Trophoblast cell (in vitro differentiated cells and primary cell): ENCODE results near the gene MPZL1.

Experiments
- DNase-seq, 2 donors: peaks; one replicate each; pipeline ENCODE4 v3.0.0-alpha.2; 2016
- H2AFZ ChIP-seq: 2 replicates; pipeline ENCODE4 v1.6.1; 2013; ENCODE audit warnings: low read length, moderate library complexity, mild to moderate bottlenecking; ENCODE audit not compliant: insufficient read depth, poor library complexity
- H2AK5ac ChIP-seq: 2 replicates; pipeline ENCODE4 v1.6.1; 2013; ENCODE audit warnings: mild to moderate bottlenecking, low read length
- H2BK120ac ChIP-seq: 2 replicates; pipeline ENCODE4 v1.6.1; 2013; ENCODE audit warnings: low read length, mild to moderate bottlenecking, moderate library complexity; ENCODE audit not compliant: insufficient read depth, poor library complexity
- H2BK12ac ChIP-seq: 2 replicates; pipeline ENCODE4 v1.6.1; 2013; ENCODE audit warnings: mild to moderate bottlenecking, low read length, moderate library complexity
- H2BK5ac ChIP-seq: 2 replicates; pipeline ENCODE4 v1.6.1; 2013; ENCODE audit warnings: low read length, low read depth, moderate library complexity, mild to moderate bottlenecking; ENCODE audit not compliant: poor library complexity
- H3K14ac ChIP-seq: 2 replicates; pipeline ENCODE4 v1.6.1; 2013; ENCODE audit warnings: mild to moderate bottlenecking, low read length
- H3K18ac ChIP-seq: 2 replicates; pipeline ENCODE4 v1.6.1; 2013; ENCODE audit warnings: mild to moderate bottlenecking, low read length
- H3K23ac ChIP-seq: 2 replicates; pipeline ENCODE4 v1.6.1; 2013; ENCODE audit warnings: low read length
- H3K27ac ChIP-seq: 2 replicates; pipeline ENCODE4 v1.5.1; 2013; ENCODE audit warnings: low read depth, mild to moderate bottlenecking, inconsistent platforms, low read length, moderate library complexity
- H3K27me3 ChIP-seq: 2 replicates; pipeline ENCODE4 v1.6.1; 2013; ENCODE audit warnings: inconsistent platforms, mild to moderate bottlenecking, low read length, moderate library complexity; ENCODE audit not compliant: insufficient read depth
- H3K36me3 ChIP-seq, 2 experiments: 1 replicate in 1 of 2; 2 replicates in 1 of 2; pipeline ENCODE4 v1.6.1; 2013; ENCODE audit warnings: low read length in 2 of 2, mild to moderate bottlenecking in 2 of 2, moderate library complexity in 1 of 2; ENCODE audit not compliant: insufficient read depth in 2 of 2, control insufficient read depth in 1 of 2
- H3K4ac ChIP-seq: 2 replicates; pipeline ENCODE4 v1.6.1; 2013; ENCODE audit warnings: low read depth, mild to moderate bottlenecking, low read length, moderate library complexity
- H3K4me1 ChIP-seq, 2 experiments: 1 replicate in 1 of 2; 2 replicates in 1 of 2; pipeline ENCODE4 v1.6.1; 2013; ENCODE audit warnings: low read length in 2 of 2, mild to moderate bottlenecking in 2 of 2, moderate library complexity in 1 of 2; ENCODE audit not compliant: insufficient read depth in 2 of 2, control insufficient read depth in 1 of 2
- H3K4me2 ChIP-seq: 2 replicates; pipeline ENCODE4 v1.6.1; 2013; ENCODE audit warnings: inconsistent platforms, mild to moderate bottlenecking, low read length, moderate library complexity
- H3K4me3 ChIP-seq: 2 replicates; pipeline ENCODE4 v1.5.1; 2013; ENCODE audit warnings: mild to moderate bottlenecking, low read depth, low read length, inconsistent platforms
- H3K79me1 ChIP-seq: one replicate; pipeline ENCODE4 v1.6.1; 2013; ENCODE audit warnings: low read length
- H3K79me2 ChIP-seq: 2 replicates; pipeline ENCODE4 v1.6.1; 2013; ENCODE audit warnings: low read length, mild to moderate bottlenecking; ENCODE audit not compliant: control insufficient read depth, insufficient read depth, poor library complexity
- H3K9ac ChIP-seq: 2 replicates; pipeline ENCODE4 v1.6.1; 2013; ENCODE audit warnings: mild to moderate bottlenecking, low read length
- H3K9me3 ChIP-seq: 2 replicates; pipeline ENCODE4 v1.6.1; 2013; ENCODE audit warnings: low read depth, mild to moderate bottlenecking, control low read depth, inconsistent platforms, low read length; ENCODE audit not compliant: insufficient read depth
- H4K12ac ChIP-seq: 2 replicates; pipeline ENCODE4 v1.6.1; 2013; ENCODE audit warnings: low read depth, mild to moderate bottlenecking, low read length, moderate library complexity
- H4K8ac ChIP-seq: 2 replicates; pipeline ENCODE4 v1.6.1; 2013; ENCODE audit warnings: low read depth, mild to moderate bottlenecking, low read length, moderate library complexity
- H4K91ac ChIP-seq: one replicate; pipeline ENCODE4 v1.6.1; 2013; ENCODE audit warnings: low read depth, mild to moderate bottlenecking, low read length, moderate library complexity
- WGBS: extraction: QIAGEN DNeasy Blood & Tissue Kit; methylation state at CpG from one replicate; pipeline ENCODE4 v1.1.7; 2013; ENCODE audit warnings: missing lambda C conversion rate; ENCODE audit not compliant: insufficient read length, insufficient coverage; ENCODE audit errors: extremely low coverage; 5-methylcytosine and 5-hydroxymethylcytosine counted together

MPZL1 gene

GRCh38 chr1:167744901-167745300 is 23.1 kb downstream of the MPZL1 start:
- H3K36me3 ChIP-seq: peaks cover 3 to 5% of the 10 kb centered on the region in 2 experiments
- no peaks in the 10 kb centered on the region for H3K27me3 ChIP-seq
- no CpG with 5 or more reads among the region's 3 CpGs for whole genome bisulfite sequencing
- H3K27ac ChIP-seq: no peak overlapping the region
- no peak overlapping the region for H3K9ac ChIP-seq
- H2AFZ ChIP-seq: no peak overlapping the region
- no peak overlapping the region for H3K18ac ChIP-seq
- H3K23ac ChIP-seq: no peak overlapping the region
- H3K9me3 ChIP-seq: no peaks in the 10 kb centered on the region
- H2AK5ac ChIP-seq: no peak overlapping the region
- no peak for DNase-seq
- H4K91ac ChIP-seq: no peak overlapping the region
- no peak overlapping the region for H2BK12ac ChIP-seq
- no peak overlapping the region for H4K8ac ChIP-seq
- H3K4me1 ChIP-seq: peaks cover 16 to 23% of the 10 kb centered on the region in 2 experiments
- no peak overlapping the region for H2BK120ac ChIP-seq
- no peak overlapping the region for H3K4me3 ChIP-seq
- H2BK5ac ChIP-seq: no peak overlapping the region
- H3K79me1 ChIP-seq: peaks cover 2% of the 10 kb centered on the region
- peak overlapping the region; percentile 71 for H3K4ac ChIP-seq
- no peak overlapping the region for H3K4me2 ChIP-seq
- H4K12ac ChIP-seq: no peak overlapping the region
- H3K79me2 ChIP-seq: peaks cover 23% of the 10 kb centered on the region
- no peak overlapping the region for H3K14ac ChIP-seq

- H3K4ac ChIP-seq: peak overlapping the region; percentile 84
- no peak overlapping the region for H3K9ac ChIP-seq
- H2BK120ac ChIP-seq: no peak overlapping the region
- no peak overlapping the region for H2BK12ac ChIP-seq
- H2AFZ ChIP-seq: no peak overlapping the region
- no peak overlapping the region for H3K23ac ChIP-seq
- H3K4me3 ChIP-seq: no peak overlapping the region
- no peak overlapping the region for H4K12ac ChIP-seq
- H4K91ac ChIP-seq: no peak overlapping the region
- H2AK5ac ChIP-seq: no peak overlapping the region
- no peaks in the 10 kb centered on the region for H3K27me3 ChIP-seq
- H3K14ac ChIP-seq: no peak overlapping the region
- no peak overlapping the region for H2BK5ac ChIP-seq
- H3K9me3 ChIP-seq: no peaks in the 10 kb centered on the region
- no peaks in the 10 kb centered on the region for H3K79me1 ChIP-seq
- peaks cover 12 to 17% of the 10 kb centered on the region in 2 experiments for H3K4me1 ChIP-seq
- H4K8ac ChIP-seq: no peak overlapping the region
- peaks cover 3 to 6% of the 10 kb centered on the region in 2 experiments for H3K36me3 ChIP-seq
- H3K27ac ChIP-seq: no peak overlapping the region
- no peak overlapping the region for H3K4me2 ChIP-seq
- WGBS: no CpG with 5 or more reads among the region's 5 CpGs
- no peak overlapping the region for H3K18ac ChIP-seq
- H3K79me2 ChIP-seq: peaks cover 19% of the 10 kb centered on the region
- DNase-seq: no peak
Observed at GRCh38 chr1:167746013-167746672, 24.4 kb downstream of the MPZL1 start.

DNA sequence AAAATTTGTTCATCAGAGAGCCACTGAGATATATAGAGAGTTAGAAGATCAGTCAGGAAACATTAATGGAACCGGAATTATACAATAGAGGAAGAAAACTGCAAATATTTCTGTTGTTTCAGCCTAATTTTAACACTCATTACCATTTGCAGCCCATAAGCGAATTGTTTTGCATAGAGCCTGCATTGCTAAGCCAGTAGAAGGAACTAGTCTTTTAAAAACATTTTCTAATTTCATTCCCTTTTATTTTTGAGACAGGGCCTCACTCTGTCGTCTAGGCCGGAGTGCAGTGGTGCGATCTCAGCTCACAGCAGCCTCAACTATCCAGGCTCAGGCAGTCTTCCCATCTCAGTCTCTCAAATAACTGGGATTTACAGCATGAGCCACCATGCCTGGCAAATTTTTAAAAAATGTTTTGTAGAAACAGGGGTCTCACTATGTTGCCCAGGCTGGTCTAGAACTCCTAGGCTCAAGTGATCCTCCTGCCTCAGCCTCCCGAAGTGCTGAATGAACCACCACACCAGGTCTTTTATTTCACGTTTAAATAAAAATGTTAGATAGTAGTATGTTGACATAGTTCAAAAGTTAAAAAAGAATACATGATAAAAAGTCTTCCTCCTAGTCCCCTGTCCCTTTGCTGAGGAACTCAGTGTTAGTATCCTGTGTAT is 25.3 kb downstream of the MPZL1 start:
- Histone ChIP-seq H3K79me2 (peaks cover 14% of the 10 kb centered on the region), H4K8ac (no peak overlapping the region), H3K9me3 (no peaks in the 10 kb centered on the region), H3K4me2 (no peak overlapping the region), H3K27me3 (no peaks in the 10 kb centered on the region), H3K36me3 (peaks cover 2 to 3% of the 10 kb centered on the region in 2 experiments), H3K9ac (no peak overlapping the region), H3K27ac (no peak overlapping the region), H3K4me3 (no peak overlapping the region), H3K4ac (peak overlapping the region; percentile 94), H2AFZ (no peak overlapping the region), H4K91ac (no peak overlapping the region), H2AK5ac (no peak overlapping the region), H2BK120ac (no peak overlapping the region), H3K23ac (no peak overlapping the region), H2BK12ac (no peak overlapping the region), H3K79me1 (no peaks in the 10 kb centered on the region), H3K14ac (no peak overlapping the region), H3K18ac (no peak overlapping the region), H2BK5ac (no peak overlapping the region), H3K4me1 (peaks cover 10% of the 10 kb centered on the region in 2 experiments), H4K12ac (no peak overlapping the region)
- WGBS: no CpG with 5 or more reads among the region's 7 CpGs
- no peak for DNase-seq

GRCh38 chr1:167747988-167748387 is 26.2 kb downstream of the MPZL1 start:
- Histone ChIP-seq H2BK5ac (no peak overlapping the region), H3K4me1 (peaks cover 11 to 12% of the 10 kb centered on the region in 2 experiments), H2BK120ac (no peak overlapping the region), H4K91ac (no peak overlapping the region), H2AFZ (no peak overlapping the region), H3K79me1 (no peaks in the 10 kb centered on the region), H4K12ac (no peak overlapping the region), H3K9me3 (no peaks in the 10 kb centered on the region), H3K4me3 (no peak overlapping the region), H3K18ac (no peak overlapping the region), H3K9ac (no peak overlapping the region), H3K27ac (no peak overlapping the region), H3K14ac (no peak overlapping the region), H3K4ac (peak overlapping the region; percentile 97), H3K23ac (no peak overlapping the region), H3K4me2 (no peak overlapping the region), H3K79me2 (peaks cover 19% of the 10 kb centered on the region), H2AK5ac (no peak overlapping the region), H2BK12ac (no peak overlapping the region), H3K27me3 (no peaks in the 10 kb centered on the region), H3K36me3 (peaks cover 2 to 4% of the 10 kb centered on the region in 2 experiments), H4K8ac (no peak overlapping the region)
- no CpG with 5 or more reads among the region's 1 CpG for whole genome bisulfite sequencing
- no peak for DNase-seq
